HEK293 (cell line): Measurements from ENCODE around the gene HMCN2.

Experiments
- AEBP2 ChIP-seq: fragments of 450-650 bp; formaldehyde crosslinking; IDR thresholded peaks from 2 replicates; pipeline ENCODE4 v1.5.1; 2016; ENCODE audit warnings: missing biosample characterization, missing genetic modification characterization, borderline replicate concordance
- BCL11A ChIP-seq: fragments of 450-650 bp; formaldehyde crosslinking; IDR thresholded peaks from 2 replicates; pipeline ENCODE4 v1.5.1; 2016; ENCODE audit warnings: low read depth, missing biosample characterization, missing genetic modification characterization
- GLIS2 ChIP-seq: fragments of 450-650 bp; formaldehyde crosslinking; IDR thresholded peaks from 2 replicates; pipeline ENCODE4 v1.5.1; 2016; ENCODE audit warnings: missing biosample characterization, missing genetic modification characterization
- KLF1 ChIP-seq: fragments of 450-650 bp; formaldehyde crosslinking; IDR thresholded peaks from 2 replicates; pipeline ENCODE4 v1.5.1; 2016; ENCODE audit warnings: missing biosample characterization, missing genetic modification characterization
- KLF8 ChIP-seq: fragments of 450-650 bp; formaldehyde crosslinking; IDR thresholded peaks from 2 replicates; pipeline ENCODE4 v1.5.1; 2016; ENCODE audit warnings: missing biosample characterization, missing genetic modification characterization
- MZF1 ChIP-seq: fragments of 450-650 bp; formaldehyde crosslinking; IDR thresholded peaks from 2 replicates; pipeline ENCODE4 v1.5.1; 2017; ENCODE audit warnings: missing biosample characterization, missing genetic modification characterization, borderline replicate concordance
- PATZ1 ChIP-seq: fragments of 450-650 bp; formaldehyde crosslinking; IDR thresholded peaks from 2 replicates; pipeline ENCODE4 v1.5.1; 2016; ENCODE audit warnings: missing biosample characterization, missing genetic modification characterization
- SP3 ChIP-seq: fragments of 450-650 bp; formaldehyde crosslinking; IDR thresholded peaks from 2 replicates; pipeline ENCODE4 v1.5.1; 2016; ENCODE audit warnings: missing biosample characterization, missing genetic modification characterization
- SP7 ChIP-seq: fragments of 450-650 bp; formaldehyde crosslinking; IDR thresholded peaks from 2 replicates; pipeline ENCODE4 v1.5.1; 2016; ENCODE audit warnings: missing biosample characterization, missing genetic modification characterization
- YY1 ChIP-seq: fragments of 450-650 bp; formaldehyde crosslinking; IDR thresholded peaks from 2 replicates; pipeline ENCODE4 v1.5.1; 2018; ENCODE audit warnings: missing biosample characterization, missing genetic modification characterization
- ZBTB1 ChIP-seq: fragments of 450-650 bp; formaldehyde crosslinking; IDR thresholded peaks from 2 replicates; pipeline ENCODE4 v1.5.1; 2016; ENCODE audit warnings: missing biosample characterization, missing genetic modification characterization
- ZBTB7A ChIP-seq: fragments of 450-650 bp; formaldehyde crosslinking; IDR thresholded peaks from 2 replicates; pipeline ENCODE4 v1.5.1; 2016; ENCODE audit warnings: low read depth, missing biosample characterization, missing genetic modification characterization
- ZIC2 ChIP-seq: fragments of 450-650 bp; formaldehyde crosslinking; IDR thresholded peaks from 2 replicates; pipeline ENCODE4 v1.5.1; 2016; ENCODE audit warnings: missing biosample characterization, missing genetic modification characterization
- ZNF302 ChIP-seq: fragments of 450-650 bp; formaldehyde crosslinking; IDR thresholded peaks from 2 replicates; pipeline ENCODE4 v1.5.1; 2016; ENCODE audit warnings: missing biosample characterization, missing genetic modification characterization, low read depth
- ZNF335 ChIP-seq: fragments of 450-650 bp; formaldehyde crosslinking; conservative IDR thresholded peaks from 2 replicates; pipeline ENCODE4 v1.5.1; 2016; ENCODE audit warnings: missing biosample characterization, missing genetic modification characterization
- ZNF366 ChIP-seq: fragments of 450-650 bp; formaldehyde crosslinking; conservative IDR thresholded peaks from 2 replicates; pipeline ENCODE4 v1.5.1; 2016; ENCODE audit warnings: missing biosample characterization, missing genetic modification characterization
- ZNF416 ChIP-seq: fragments of 450-650 bp; formaldehyde crosslinking; IDR thresholded peaks from 2 replicates; pipeline ENCODE4 v1.5.1; 2016; ENCODE audit warnings: missing biosample characterization, missing genetic modification characterization
- ZNF513 ChIP-seq: fragments of 450-650 bp; IDR thresholded peaks from 2 replicates; pipeline ENCODE4 v1.5.1; 2018; ENCODE audit warnings: missing biosample characterization, missing genetic modification characterization
- ZNF560 ChIP-seq: fragments of 450-650 bp; formaldehyde crosslinking; IDR thresholded peaks from 2 replicates; pipeline ENCODE4 v1.5.1; 2017; ENCODE audit warnings: missing biosample characterization, missing genetic modification characterization, borderline replicate concordance
- ZNF561 ChIP-seq: fragments of 450-650 bp; IDR thresholded peaks from 2 replicates; pipeline ENCODE4 v1.5.1; 2018; ENCODE audit warnings: missing biosample characterization, missing genetic modification characterization, borderline replicate concordance
- ZNF596 ChIP-seq: fragments of 450-650 bp; IDR thresholded peaks from 2 replicates; pipeline ENCODE4 v1.5.0; 2018; ENCODE audit warnings: missing biosample characterization, mild to moderate bottlenecking, missing genetic modification characterization, moderate library complexity
- ZNF658 ChIP-seq: fragments of 450-650 bp; formaldehyde crosslinking; IDR thresholded peaks from 2 replicates; pipeline ENCODE4; 2016; ENCODE audit warnings: missing biosample characterization, missing genetic modification characterization
- ZNF670 ChIP-seq: fragments of 450-650 bp; formaldehyde crosslinking; IDR thresholded peaks from 2 replicates; pipeline ENCODE4 v1.5.1; 2016; ENCODE audit warnings: missing biosample characterization, missing genetic modification characterization, low read depth
- TF ChIP-seq, protein P1 (sequence below): fragments of 450-650 bp; IDR thresholded peaks from 2 replicates; pipeline ENCODE4 v1.5.1; 2018; ENCODE audit warnings: missing biosample characterization, mild to moderate bottlenecking, missing genetic modification characterization
- TF ChIP-seq, protein P2 (sequence below): fragments of 450-650 bp; formaldehyde crosslinking; IDR thresholded peaks from 2 replicates; pipeline ENCODE4 v1.5.1; 2016; ENCODE audit warnings: missing biosample characterization, missing genetic modification characterization
- TF ChIP-seq, protein P3 (sequence below): fragments of 450-650 bp; formaldehyde crosslinking; IDR thresholded peaks from 2 replicates; pipeline ENCODE4 v1.5.1; 2016; ENCODE audit warnings: missing biosample characterization, missing genetic modification characterization, borderline replicate concordance

The HMCN2 gene

GRCh38 chr9:130445268-130445983 is 179.9 kb downstream of the HMCN2 start (continued):
- peak; percentile 86 for TF ChIP-seq PATZ1 (tag by site-specific recombination)
- TF ChIP-seq SP7 (tag by site-specific recombination), result peak; percentile 15
- TF ChIP-seq YY1 (tag by site-specific recombination), result no peak
- TF ChIP-seq GLIS2 (tag by site-specific recombination), result peak; percentile 90
- TF ChIP-seq ZBTB7A, result no peak
- peak; percentile 18; the same call in 1 of the 2 replicates for TF ChIP-seq SP3 (tag by site-specific recombination)
- TF ChIP-seq ZNF366, result no peak
- TF ChIP-seq ZBTB1, result no peak
- peak; percentile 85 for TF ChIP-seq ZNF335 (tag by site-specific recombination)
- no peak for TF ChIP-seq ZNF416
- TF ChIP-seq KLF1 (tag by site-specific recombination), result peak; percentile 66
- TF ChIP-seq MZF1 (tag by site-specific recombination), result no peak
- no peak for TF ChIP-seq ZNF658 (tag by site-specific recombination)
- peak; percentile 99 for TF ChIP-seq ZIC2 (tag by site-specific recombination)
- no peak for TF ChIP-seq ZNF670 (tag by site-specific recombination)
- TF ChIP-seq ZNF560 (tag by site-specific recombination), result no peak
- no peak for TF ChIP-seq ZNF596 (tag by site-specific recombination)
- TF ChIP-seq, protein P1, sequence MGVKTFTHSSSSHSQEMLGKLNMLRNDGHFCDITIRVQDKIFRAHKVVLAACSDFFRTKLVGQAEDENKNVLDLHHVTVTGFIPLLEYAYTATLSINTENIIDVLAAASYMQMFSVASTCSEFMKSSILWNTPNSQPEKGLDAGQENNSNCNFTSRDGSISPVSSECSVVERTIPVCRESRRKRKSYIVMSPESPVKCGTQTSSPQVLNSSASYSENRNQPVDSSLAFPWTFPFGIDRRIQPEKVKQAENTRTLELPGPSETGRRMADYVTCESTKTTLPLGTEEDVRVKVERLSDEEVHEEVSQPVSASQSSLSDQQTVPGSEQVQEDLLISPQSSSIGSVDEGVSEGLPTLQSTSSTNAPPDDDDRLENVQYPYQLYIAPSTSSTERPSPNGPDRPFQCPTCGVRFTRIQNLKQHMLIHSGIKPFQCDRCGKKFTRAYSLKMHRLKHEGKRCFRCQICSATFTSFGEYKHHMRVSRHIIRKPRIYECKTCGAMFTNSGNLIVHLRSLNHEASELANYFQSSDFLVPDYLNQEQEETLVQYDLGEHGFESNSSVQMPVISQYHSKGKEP (tag by site-specific recombination), result no peak
- TF ChIP-seq ZNF513, result no peak
- TF ChIP-seq, protein P2, sequence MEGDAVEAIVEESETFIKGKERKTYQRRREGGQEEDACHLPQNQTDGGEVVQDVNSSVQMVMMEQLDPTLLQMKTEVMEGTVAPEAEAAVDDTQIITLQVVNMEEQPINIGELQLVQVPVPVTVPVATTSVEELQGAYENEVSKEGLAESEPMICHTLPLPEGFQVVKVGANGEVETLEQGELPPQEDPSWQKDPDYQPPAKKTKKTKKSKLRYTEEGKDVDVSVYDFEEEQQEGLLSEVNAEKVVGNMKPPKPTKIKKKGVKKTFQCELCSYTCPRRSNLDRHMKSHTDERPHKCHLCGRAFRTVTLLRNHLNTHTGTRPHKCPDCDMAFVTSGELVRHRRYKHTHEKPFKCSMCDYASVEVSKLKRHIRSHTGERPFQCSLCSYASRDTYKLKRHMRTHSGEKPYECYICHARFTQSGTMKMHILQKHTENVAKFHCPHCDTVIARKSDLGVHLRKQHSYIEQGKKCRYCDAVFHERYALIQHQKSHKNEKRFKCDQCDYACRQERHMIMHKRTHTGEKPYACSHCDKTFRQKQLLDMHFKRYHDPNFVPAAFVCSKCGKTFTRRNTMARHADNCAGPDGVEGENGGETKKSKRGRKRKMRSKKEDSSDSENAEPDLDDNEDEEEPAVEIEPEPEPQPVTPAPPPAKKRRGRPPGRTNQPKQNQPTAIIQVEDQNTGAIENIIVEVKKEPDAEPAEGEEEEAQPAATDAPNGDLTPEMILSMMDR (tag by site-specific recombination), result peak; percentile 78
- no peak for TF ChIP-seq ZNF302 (tag by site-specific recombination)
- no peak for TF ChIP-seq BCL11A (tag by site-specific recombination)
- peak; percentile 13; the same call in 1 of the 2 replicates for TF ChIP-seq KLF8 (tag by site-specific recombination)
- TF ChIP-seq, protein P3, sequence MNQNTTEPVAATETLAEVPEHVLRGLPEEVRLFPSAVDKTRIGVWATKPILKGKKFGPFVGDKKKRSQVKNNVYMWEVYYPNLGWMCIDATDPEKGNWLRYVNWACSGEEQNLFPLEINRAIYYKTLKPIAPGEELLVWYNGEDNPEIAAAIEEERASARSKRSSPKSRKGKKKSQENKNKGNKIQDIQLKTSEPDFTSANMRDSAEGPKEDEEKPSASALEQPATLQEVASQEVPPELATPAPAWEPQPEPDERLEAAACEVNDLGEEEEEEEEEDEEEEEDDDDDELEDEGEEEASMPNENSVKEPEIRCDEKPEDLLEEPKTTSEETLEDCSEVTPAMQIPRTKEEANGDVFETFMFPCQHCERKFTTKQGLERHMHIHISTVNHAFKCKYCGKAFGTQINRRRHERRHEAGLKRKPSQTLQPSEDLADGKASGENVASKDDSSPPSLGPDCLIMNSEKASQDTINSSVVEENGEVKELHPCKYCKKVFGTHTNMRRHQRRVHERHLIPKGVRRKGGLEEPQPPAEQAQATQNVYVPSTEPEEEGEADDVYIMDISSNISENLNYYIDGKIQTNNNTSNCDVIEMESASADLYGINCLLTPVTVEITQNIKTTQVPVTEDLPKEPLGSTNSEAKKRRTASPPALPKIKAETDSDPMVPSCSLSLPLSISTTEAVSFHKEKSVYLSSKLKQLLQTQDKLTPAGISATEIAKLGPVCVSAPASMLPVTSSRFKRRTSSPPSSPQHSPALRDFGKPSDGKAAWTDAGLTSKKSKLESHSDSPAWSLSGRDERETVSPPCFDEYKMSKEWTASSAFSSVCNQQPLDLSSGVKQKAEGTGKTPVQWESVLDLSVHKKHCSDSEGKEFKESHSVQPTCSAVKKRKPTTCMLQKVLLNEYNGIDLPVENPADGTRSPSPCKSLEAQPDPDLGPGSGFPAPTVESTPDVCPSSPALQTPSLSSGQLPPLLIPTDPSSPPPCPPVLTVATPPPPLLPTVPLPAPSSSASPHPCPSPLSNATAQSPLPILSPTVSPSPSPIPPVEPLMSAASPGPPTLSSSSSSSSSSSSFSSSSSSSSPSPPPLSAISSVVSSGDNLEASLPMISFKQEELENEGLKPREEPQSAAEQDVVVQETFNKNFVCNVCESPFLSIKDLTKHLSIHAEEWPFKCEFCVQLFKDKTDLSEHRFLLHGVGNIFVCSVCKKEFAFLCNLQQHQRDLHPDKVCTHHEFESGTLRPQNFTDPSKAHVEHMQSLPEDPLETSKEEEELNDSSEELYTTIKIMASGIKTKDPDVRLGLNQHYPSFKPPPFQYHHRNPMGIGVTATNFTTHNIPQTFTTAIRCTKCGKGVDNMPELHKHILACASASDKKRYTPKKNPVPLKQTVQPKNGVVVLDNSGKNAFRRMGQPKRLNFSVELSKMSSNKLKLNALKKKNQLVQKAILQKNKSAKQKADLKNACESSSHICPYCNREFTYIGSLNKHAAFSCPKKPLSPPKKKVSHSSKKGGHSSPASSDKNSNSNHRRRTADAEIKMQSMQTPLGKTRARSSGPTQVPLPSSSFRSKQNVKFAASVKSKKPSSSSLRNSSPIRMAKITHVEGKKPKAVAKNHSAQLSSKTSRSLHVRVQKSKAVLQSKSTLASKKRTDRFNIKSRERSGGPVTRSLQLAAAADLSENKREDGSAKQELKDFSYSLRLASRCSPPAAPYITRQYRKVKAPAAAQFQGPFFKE, result no peak
- TF ChIP-seq AEBP2 (tag by site-specific recombination), result no peak
- peak; percentile 26; the same call in 1 of the 2 replicates for TF ChIP-seq ZNF561 (tag by site-specific recombination)
